Keratinocyte (primary cell): Measurements from ENCODE around the gene CGREF1.

Source experiments
- CTCF ChIP-seq, 3 experiments: IDR thresholded peaks in 1 of 3; conservative IDR thresholded peaks in 1 of 3; optimal IDR thresholded peaks in 1 of 3; 2 replicates in 2 of 3; 3 replicates in 1 of 3; pipeline versions ENCODE3 to v1.5.1; 2011; ENCODE audit warnings: low read length in 3 of 3, mild to moderate bottlenecking in 3 of 3, moderate library complexity in 2 of 3, control low read depth in 1 of 3, inconsistent platforms in 1 of 3; ENCODE audit not compliant: insufficient read depth in 2 of 3; ENCODE audit errors: extremely low read depth in 1 of 3
- EZH2 ChIP-seq: IDR thresholded peaks from one replicate; pipeline ENCODE4 v1.6.1; 2012; ENCODE audit warnings: inconsistent platforms, mild to moderate bottlenecking, low read length, moderate library complexity

GRCh38 chr2:27150639-27151230 is 31.8 kb upstream of the CGREF1 start:
- no peak for TF ChIP-seq CTCF (optimal IDR thresholded peaks at IDR 0.05 in 1 of 3, IDR thresholded peaks at IDR 0.05 in 1 of 3, conservative IDR thresholded peaks at IDR 0.05 in 1 of 3; ENCODE audit: extremely low read depth in 1 of 3, insufficient read depth in 2 of 3, low read length in 3 of 3)
- TF ChIP-seq EZH2, result no peak
